Aorta (tissue), 5 donors: ENCODE measurements around the gene AGAP1. TPM values are rescaled to one million over a fixed set of nuclear protein-coding genes. Genes with fewer than 3 reads are reported as not detected.

ENCODE experiments used
- ATAC-seq: fragments of 200-7000 bp; cut with Tn5 transposase; one replicate; pipeline ENCODE4 v1.9.1; 2022; ENCODE audit warnings: moderate library complexity; ENCODE audit not compliant: low FRiP score
- DNase-seq, 2 donors: peaks; one replicate each; pipeline ENCODE4 v3.0.0-alpha.2; 2020
- H3K27ac ChIP-seq, 2 donors: one replicate each; pipeline ENCODE4 v1.5.1; 2013; ENCODE audit warnings: low read length in 2 of 2, mild to moderate bottlenecking in 2 of 2, moderate library complexity in 2 of 2, control low read depth in 1 of 2, inconsistent platforms in 1 of 2, low read depth in 1 of 2
- H3K27me3 ChIP-seq, 2 donors: one replicate each; pipeline ENCODE4 v1.6.1; 2013; ENCODE audit warnings: control low read depth in 1 of 2, low read length in 1 of 2, mild to moderate bottlenecking in 1 of 2, moderate library complexity in 1 of 2; ENCODE audit not compliant: insufficient read depth in 2 of 2, control insufficient read depth in 1 of 2
- H3K36me3 ChIP-seq, 2 donors: one replicate each; pipeline ENCODE4 v1.6.1; 2013; ENCODE audit warnings: control low read depth in 1 of 2, low read length in 1 of 2, mild to moderate bottlenecking in 1 of 2; ENCODE audit not compliant: insufficient read depth in 2 of 2, control insufficient read depth in 1 of 2
- H3K4me1 ChIP-seq, 2 donors: one replicate each; pipeline ENCODE4 v1.6.1; 2013; ENCODE audit warnings: low read length in 2 of 2, control low read depth in 1 of 2, mild to moderate bottlenecking in 1 of 2, moderate library complexity in 1 of 2; ENCODE audit not compliant: insufficient read depth in 2 of 2, control insufficient read depth in 1 of 2
- H3K4me3 ChIP-seq, 2 donors: one replicate each; pipeline ENCODE4 v1.5.1; 2013; ENCODE audit warnings: low read length in 2 of 2, control low read depth in 1 of 2, mild to moderate bottlenecking in 1 of 2
- H3K9me3 ChIP-seq: one replicate; pipeline ENCODE4 v1.6.1; 2013; ENCODE audit warnings: mild to moderate bottlenecking, low read length; ENCODE audit not compliant: control insufficient read depth
- WGBS, 2 donors: extraction: QIAGEN DNeasy Blood & Tissue Kit; methylation state at CpG; one replicate each; pipeline ENCODE4 v1.1.7; 2013; 5-methylcytosine and 5-hydroxymethylcytosine counted together
- intact Hi-C, 2 donors: fragments of 100-400 bp; cut with DNase I; formaldehyde crosslinking; loops; one replicate each; pipeline versions ENCODE4 v1.14.2 to v1.15.0; 2022
- polyA plus RNA-seq, 2 donors: library from polyadenylated mRNA; stranded (reverse); fragments of 200-250 nt; gene quantifications; one replicate each; pipeline ENCODE4 v1.2.3, GENCODE V29; 2013
- total RNA-seq, 2 donors: library from RNA; stranded (reverse); fragmentation: NEBNext Ultra II Directional; extraction: Animal tissue kit (Norgen Biotek cat#: 25700); gene quantifications; one replicate each; pipeline ENCODE4 v1.2.1, GENCODE V29; 2021
- donor health status: healthy with polysubstance abuse.
- donor health status: Bipolar disorder and iron deficiency.
- donor health status: DM: no; HTN: no; CAD: no.
- donor health status: DM: no; HTN: no; CAD: no.
- donor health status: DM: yes; HTN: yes; CAD: no.

Gene AGAP1
- total and polyA plus RNA-seq, 4 donors, result 3.0 to 32.7 (median 12.7) TPM

- Histone ChIP-seq H3K9me3 (no peaks in the 10 kb centered on the region), H3K36me3 (no peaks in the 10 kb centered on the region), H3K4me1 (no peaks in the 10 kb centered on the region), H3K27me3 (no peaks in the 10 kb centered on the region), H3K4me3 (no peak overlapping the region), H3K27ac (no peak overlapping the region)
- intact Hi-C loops, result no loop called here
- 97 to 98% methylated on average over 10 of the region's 10 CpGs for WGBS, 2 donors
- DNase-seq (no peak), ATAC-seq (no peak)
These were observed 221.8 kb downstream of the AGAP1 start for GRCh38 chr2:235715601-235716000.

GRCh38 chr2:235716875-235717496, 223.1 kb downstream of the AGAP1 start:
- H3K4me1 ChIP-seq, result no peaks in the 10 kb centered on the region
- H3K36me3 ChIP-seq, result no peaks in the 10 kb centered on the region
- 90% methylated on average over 13 of the region's 13 CpGs for WGBS, 2 donors
- no peaks in the 10 kb centered on the region for H3K27me3 ChIP-seq
- no peaks in the 10 kb centered on the region for H3K9me3 ChIP-seq
- DNase-seq, result no peak
- H3K4me3 ChIP-seq, result no peak overlapping the region
- ATAC-seq, result no peak
- no peak overlapping the region for H3K27ac ChIP-seq
- intact Hi-C loops, result no loop called here

- H3K4me3 ChIP-seq, result no peak overlapping the region
- intact Hi-C loops, result no loop called here
- no peaks in the 10 kb centered on the region for H3K36me3 ChIP-seq
- H3K9me3 ChIP-seq, result no peaks in the 10 kb centered on the region
- H3K27me3 ChIP-seq, result no peaks in the 10 kb centered on the region
- ATAC-seq (no peak), DNase-seq (no peak)
- H3K4me1 ChIP-seq, result no peaks in the 10 kb centered on the region
- WGBS, 2 donors, result 73 to 81% methylated on average over 7 of the region's 7 CpGs
- no peak overlapping the region for H3K27ac ChIP-seq
These were observed 225.5 kb downstream of the AGAP1 start for GRCh38 chr2:235719146-235719942.

DNA sequence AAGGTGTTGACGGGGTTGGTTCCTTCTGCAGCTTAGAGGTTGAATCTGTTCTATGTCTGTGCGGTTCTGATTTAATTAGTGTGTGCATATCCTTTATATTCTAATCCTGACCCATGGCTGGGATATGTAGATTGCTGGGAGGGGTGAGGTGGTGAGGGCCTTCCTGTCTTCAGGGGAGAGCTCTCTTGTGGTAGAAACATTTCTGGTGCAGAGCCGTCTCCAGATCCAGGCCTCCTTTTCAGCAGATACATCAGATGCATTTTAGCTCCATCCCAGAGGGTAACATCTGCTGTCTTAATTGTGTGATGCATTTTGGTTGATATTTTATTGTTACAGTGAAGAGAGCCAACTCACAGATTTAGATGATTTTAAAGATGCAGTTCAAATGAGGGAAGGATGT, 227.8 kb downstream of the AGAP1 start:
- 97 to 98% methylated on average over 3 of the region's 3 CpGs for WGBS, 2 donors
- no peaks in the 10 kb centered on the region for H3K4me1 ChIP-seq
- intact Hi-C loops, result no loop called here
- H3K27me3 ChIP-seq, result no peaks in the 10 kb centered on the region
- H3K4me3 ChIP-seq, result no peak overlapping the region
- no peak overlapping the region for H3K27ac ChIP-seq
- H3K9me3 ChIP-seq, result no peaks in the 10 kb centered on the region
- ATAC-seq (no peak), DNase-seq (no peak)
- no peaks in the 10 kb centered on the region for H3K36me3 ChIP-seq

- 94% methylated on average over 7 of the region's 7 CpGs for WGBS, 2 donors
- Histone ChIP-seq H3K4me3 (no peak overlapping the region), H3K9me3 (no peaks in the 10 kb centered on the region), H3K36me3 (no peaks in the 10 kb centered on the region), H3K27ac (no peak overlapping the region), H3K27me3 (no peaks in the 10 kb centered on the region), H3K4me1 (no peaks in the 10 kb centered on the region)
- intact Hi-C loops, result no loop called here
- DNase-seq (no peak), ATAC-seq (no peak)
These were observed 229.0 kb downstream of the AGAP1 start for GRCh38 chr2:235722869-235723268.

GRCh38 chr2:235723371-235723770, 229.5 kb downstream of the AGAP1 start:
- Histone ChIP-seq H3K4me1 (no peaks in the 10 kb centered on the region), H3K27ac (no peak overlapping the region), H3K4me3 (no peak overlapping the region), H3K9me3 (no peaks in the 10 kb centered on the region), H3K36me3 (no peaks in the 10 kb centered on the region), H3K27me3 (no peaks in the 10 kb centered on the region)
- 97 to 98% methylated on average over 6 of the region's 6 CpGs for WGBS, 2 donors
- intact Hi-C loops, result no loop called here
- DNase-seq (no peak), ATAC-seq (no peak)

GRCh38 chr2:235723811-235724465, 230.1 kb downstream of the AGAP1 start:
- ATAC-seq (no peak), DNase-seq (no peak)
- Histone ChIP-seq H3K27ac (peak overlapping the region in 1 of 2 donors; percentile 28), H3K9me3 (no peaks in the 10 kb centered on the region), H3K27me3 (no peaks in the 10 kb centered on the region), H3K4me3 (no peak overlapping the region), H3K4me1 (no peaks in the 10 kb centered on the region), H3K36me3 (no peaks in the 10 kb centered on the region)
- intact Hi-C loops, result no loop called here
- 85 to 86% methylated on average over 16 of the region's 16 CpGs for WGBS, 2 donors

DNA sequence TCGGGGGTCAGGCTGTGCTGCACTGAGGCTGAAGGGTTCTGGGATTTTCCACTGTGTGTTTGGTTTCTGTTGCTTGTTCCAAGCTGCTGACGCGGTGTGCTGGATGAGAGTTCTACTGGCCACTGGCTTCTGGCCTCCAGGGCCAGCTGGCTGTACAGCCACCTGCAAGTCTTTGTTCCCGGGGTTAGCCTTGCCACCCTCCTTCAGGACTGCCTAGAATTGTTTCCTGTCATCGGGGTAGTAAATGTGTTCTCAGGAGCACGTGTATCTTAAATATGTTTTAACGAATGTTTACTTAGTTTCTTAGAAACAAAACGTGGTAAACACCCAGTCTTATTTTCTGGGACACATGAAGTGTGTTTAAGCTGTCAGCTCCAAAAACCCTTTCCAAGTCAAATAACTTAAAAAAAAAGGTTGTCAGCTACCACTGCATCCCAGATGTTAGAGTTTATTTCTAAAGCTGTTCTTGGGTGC, 231.2 kb downstream of the AGAP1 start:
- no peaks in the 10 kb centered on the region for H3K9me3 ChIP-seq
- no peaks in the 10 kb centered on the region for H3K4me1 ChIP-seq
- H3K27me3 ChIP-seq, result no peaks in the 10 kb centered on the region
- no peak overlapping the region for H3K4me3 ChIP-seq
- intact Hi-C loops, result no loop called here
- peak overlapping the region in 1 of 2 donors; percentile 28 for H3K27ac ChIP-seq
- peak; percentile 74 for ATAC-seq
- no peaks in the 10 kb centered on the region for H3K36me3 ChIP-seq
- DNase-seq, result peak in 1 of 2 donors; percentile 75
- 28 to 40% methylated on average over 8 of the region's 8 CpGs for WGBS, 2 donors
